ENCODE measurements around the gene CLIP1. TPM values are rescaled to one million over a fixed set of nuclear protein-coding genes. Genes with fewer than 3 reads are reported as not detected.
"Not testable (repeated sequence)": the region's sequence is repeated elsewhere in the genome, so short reads cannot be mapped to it uniquely, and the experiment has no call there.

Gene CLIP1
- total and polyA plus RNA-seq, 12 donors: 36.3 to 135 (median 97.9) TPM

DNA sequence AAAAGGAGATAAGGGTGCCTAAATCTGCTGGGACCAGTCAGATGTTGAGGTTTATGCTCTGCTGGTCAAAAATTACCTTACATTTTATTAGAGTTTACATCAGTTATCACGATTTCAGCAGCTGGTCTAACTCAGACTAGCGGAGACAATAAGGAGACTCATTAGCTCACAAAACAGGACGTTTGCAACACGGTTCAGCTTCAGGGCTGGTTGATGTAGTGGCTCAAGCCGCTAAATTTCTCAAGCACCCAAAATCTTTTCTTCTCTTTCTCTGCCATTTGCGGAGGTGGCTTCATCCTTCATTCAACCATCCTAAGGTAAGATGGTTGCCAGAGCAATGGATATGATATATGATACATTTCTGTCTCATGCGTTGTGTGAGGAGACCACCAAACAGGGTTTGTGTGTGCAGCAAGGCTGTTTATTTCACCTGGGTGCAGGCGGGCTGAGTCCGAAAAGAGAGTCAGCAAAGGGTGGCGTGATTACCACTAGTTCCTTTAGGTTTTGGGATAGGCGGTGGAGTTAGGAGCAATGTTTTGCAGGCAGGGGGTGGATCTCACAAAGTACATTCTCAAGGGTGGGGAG, 30.3 kb upstream of the CLIP1 start:
- Histone ChIP-seq H3K27me3 (no peaks in the 10 kb centered on the region), H3K36me3 (no peaks in the 10 kb centered on the region), H3K9me3 (no peaks in the 10 kb centered on the region), H3K4me3 (no peak overlapping the region), H3K27ac (peak overlapping the region in 1 of 10 donors; percentile 75), H3K4me1 (peaks cover 0 to 16% (median 0%) of the 10 kb centered on the region in 9 donors)
- 87 to 88% methylated on average over 11 of the region's 11 CpGs for whole genome bisulfite sequencing, 2 donors
- ATAC-seq (no peak), DNase-seq (no peak)
- TF ChIP-seq, protein P1, sequence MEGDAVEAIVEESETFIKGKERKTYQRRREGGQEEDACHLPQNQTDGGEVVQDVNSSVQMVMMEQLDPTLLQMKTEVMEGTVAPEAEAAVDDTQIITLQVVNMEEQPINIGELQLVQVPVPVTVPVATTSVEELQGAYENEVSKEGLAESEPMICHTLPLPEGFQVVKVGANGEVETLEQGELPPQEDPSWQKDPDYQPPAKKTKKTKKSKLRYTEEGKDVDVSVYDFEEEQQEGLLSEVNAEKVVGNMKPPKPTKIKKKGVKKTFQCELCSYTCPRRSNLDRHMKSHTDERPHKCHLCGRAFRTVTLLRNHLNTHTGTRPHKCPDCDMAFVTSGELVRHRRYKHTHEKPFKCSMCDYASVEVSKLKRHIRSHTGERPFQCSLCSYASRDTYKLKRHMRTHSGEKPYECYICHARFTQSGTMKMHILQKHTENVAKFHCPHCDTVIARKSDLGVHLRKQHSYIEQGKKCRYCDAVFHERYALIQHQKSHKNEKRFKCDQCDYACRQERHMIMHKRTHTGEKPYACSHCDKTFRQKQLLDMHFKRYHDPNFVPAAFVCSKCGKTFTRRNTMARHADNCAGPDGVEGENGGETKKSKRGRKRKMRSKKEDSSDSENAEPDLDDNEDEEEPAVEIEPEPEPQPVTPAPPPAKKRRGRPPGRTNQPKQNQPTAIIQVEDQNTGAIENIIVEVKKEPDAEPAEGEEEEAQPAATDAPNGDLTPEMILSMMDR (IDR thresholded peaks at IDR 0.05): no peak
- intact Hi-C loops (cut with DNase I): no loop called here

DNA sequence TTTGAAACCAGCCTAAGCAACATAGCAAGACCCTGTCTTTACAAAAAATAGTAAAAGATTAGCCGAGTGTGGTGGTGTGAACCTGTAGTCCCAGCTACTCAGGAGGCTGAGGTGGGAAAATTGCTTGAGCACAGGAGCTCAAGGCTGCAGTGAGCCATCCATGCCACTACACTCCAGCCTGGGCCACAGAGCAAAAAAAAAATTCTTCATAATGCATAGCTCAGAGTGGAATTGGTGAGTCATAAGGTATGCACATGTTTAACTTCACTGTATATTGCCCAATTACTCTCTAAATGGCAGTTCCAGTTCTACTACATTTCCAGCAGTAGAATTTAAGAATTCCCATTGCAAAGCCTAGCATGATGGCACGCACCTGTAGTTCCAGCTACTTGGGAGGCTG, 26.8 kb upstream of the CLIP1 start:
- H3K4me3 ChIP-seq: no peak overlapping the region
- H3K9me3 ChIP-seq: no peaks in the 10 kb centered on the region
- H3K36me3 ChIP-seq: no peaks in the 10 kb centered on the region
- no peak for DNase-seq
- no peak overlapping the region for H3K27ac ChIP-seq
- peaks cover 0 to 22% (median 0%) of the 10 kb centered on the region in 9 donors for H3K4me1 ChIP-seq
- TF ChIP-seq, protein P1 (IDR thresholded peaks at IDR 0.05): no peak
- ATAC-seq: no peak
- no peaks in the 10 kb centered on the region for H3K27me3 ChIP-seq
- WGBS, 2 donors: 96 to 98% methylated on average over 2 of the region's 2 CpGs
- intact Hi-C loops (cut with DNase I): no loop called here

DNA sequence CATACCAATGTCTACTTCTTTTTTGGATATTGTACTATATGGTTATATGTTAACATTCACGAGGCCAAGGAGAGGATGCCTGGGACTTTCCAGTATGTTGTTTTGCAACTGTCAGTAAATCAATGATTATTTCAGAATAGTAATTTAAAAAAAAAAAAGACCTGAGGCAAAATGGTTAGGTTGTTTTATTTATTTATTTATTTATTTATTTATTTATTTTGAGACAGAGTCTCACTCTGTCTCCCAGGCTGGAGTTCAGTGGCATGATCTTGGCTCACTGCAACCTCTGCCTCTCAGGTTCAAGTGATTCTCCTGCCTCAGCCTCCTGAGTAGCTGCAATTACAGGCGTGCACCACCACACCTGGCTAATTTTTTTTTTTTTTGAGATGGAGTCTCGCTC, 25.4 kb upstream of the CLIP1 start:
- H3K36me3 ChIP-seq, DNase-seq, ATAC-seq: not testable (repeated sequence)

DNA sequence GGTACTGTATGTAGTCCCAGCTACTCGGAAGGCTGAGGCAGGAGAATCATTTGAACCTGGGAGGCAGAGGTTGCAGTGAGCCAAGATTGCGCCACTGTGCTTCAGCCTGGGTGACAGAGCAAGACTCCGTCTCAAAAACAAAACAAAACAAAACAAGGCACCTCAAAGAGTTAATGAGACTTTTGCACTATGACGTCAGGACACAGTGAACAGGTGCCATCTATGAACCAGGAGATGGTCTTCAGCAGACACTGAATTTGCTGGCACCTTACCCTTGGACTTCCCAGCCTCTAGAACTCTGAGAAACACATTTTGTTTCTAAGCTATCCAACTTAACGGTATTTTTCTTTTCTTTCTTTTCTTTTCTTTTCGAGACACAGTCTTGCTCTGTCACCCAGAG, 23.9 kb upstream of the CLIP1 start:
- H3K27ac ChIP-seq; H3K27me3 ChIP-seq; intact Hi-C loops (cut with DNase I); H3K36me3 ChIP-seq; DNase-seq; H3K4me3 ChIP-seq; H3K9me3 ChIP-seq; ATAC-seq; H3K4me1 ChIP-seq: not testable (repeated sequence)
- WGBS, 2 donors: 72 to 77% methylated on average over 6 of the region's 6 CpGs

More for the DNA sequence above, 25.4 kb upstream of the CLIP1 start:
- intact Hi-C loops (cut with DNase I); H3K27me3 ChIP-seq; H3K9me3 ChIP-seq; H3K27ac ChIP-seq; H3K4me3 ChIP-seq: not testable (repeated sequence)
- H3K4me1 ChIP-seq: peaks cover 0 to 10% (median 0%) of the 10 kb centered on the region in 9 donors
- WGBS, 2 donors: 97 to 98% methylated on average over 3 of the region's 3 CpGs

DNA sequence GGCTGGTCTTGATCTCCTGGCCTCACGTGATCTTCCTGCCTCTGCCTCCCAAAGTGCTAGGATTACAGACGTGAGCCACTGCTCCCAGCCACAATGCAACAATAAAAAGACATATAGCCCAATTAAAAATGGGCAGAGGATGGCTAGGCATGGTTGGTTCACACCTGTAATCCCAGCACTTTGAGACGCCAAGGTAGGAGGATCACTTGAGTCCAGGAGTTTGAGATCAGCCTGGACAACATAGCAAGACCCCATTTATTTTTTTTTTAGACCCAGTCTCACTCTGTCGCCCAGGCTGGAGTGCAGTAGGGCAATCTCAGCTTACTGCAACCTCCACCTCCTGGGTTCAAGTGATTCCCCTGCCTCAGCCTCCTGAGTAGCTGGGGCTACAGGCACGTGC, 21.6 kb upstream of the CLIP1 start:
- H3K36me3 ChIP-seq; H3K27me3 ChIP-seq; H3K4me1 ChIP-seq; DNase-seq; ATAC-seq; H3K4me3 ChIP-seq; intact Hi-C loops (cut with DNase I); H3K27ac ChIP-seq; H3K9me3 ChIP-seq: not testable (repeated sequence)
- 75 to 85% methylated on average over 5 of the region's 5 CpGs for WGBS, 2 donors

DNA sequence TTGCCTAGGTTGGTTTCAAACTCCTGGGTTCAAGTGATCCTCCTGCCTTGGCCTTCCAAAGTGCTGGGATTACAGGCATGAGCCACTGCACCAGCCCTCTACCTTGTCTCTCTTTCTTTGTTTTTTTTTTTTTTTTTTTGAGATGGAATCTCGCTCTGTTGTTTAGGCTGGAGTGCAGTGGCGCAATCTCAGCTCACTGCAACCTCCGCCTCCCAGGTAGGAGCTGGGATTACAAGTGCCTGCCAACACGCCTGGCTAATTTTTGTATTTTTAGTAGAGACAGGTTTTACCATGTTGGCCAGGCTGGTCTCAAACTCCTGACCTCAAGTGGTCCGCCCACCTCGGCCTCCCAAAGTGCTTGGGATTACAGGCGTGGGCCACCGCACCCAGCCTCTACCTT, 16.4 kb upstream of the CLIP1 start:
- intact Hi-C loops (cut with DNase I); H3K36me3 ChIP-seq; H3K27ac ChIP-seq; ATAC-seq; H3K27me3 ChIP-seq; H3K4me3 ChIP-seq; H3K9me3 ChIP-seq; H3K4me1 ChIP-seq; DNase-seq: not testable (repeated sequence)
- WGBS, 2 donors: 97 to 98% methylated on average over 8 of the region's 8 CpGs

Data from heart right ventricle (tissue), 16 donors.